Activated T-helper 1 cell treated with Interleukin-2 at 50 U/mL for 16 hours (primary cell): Measurements from ENCODE around the gene RPS3.

ENCODE experiments used
- DNase-seq: peaks from one replicate; pipeline ENCODE4 v3.0.0-alpha.2; 2020; ENCODE audit warnings: low read depth

The RPS3 gene

DNA sequence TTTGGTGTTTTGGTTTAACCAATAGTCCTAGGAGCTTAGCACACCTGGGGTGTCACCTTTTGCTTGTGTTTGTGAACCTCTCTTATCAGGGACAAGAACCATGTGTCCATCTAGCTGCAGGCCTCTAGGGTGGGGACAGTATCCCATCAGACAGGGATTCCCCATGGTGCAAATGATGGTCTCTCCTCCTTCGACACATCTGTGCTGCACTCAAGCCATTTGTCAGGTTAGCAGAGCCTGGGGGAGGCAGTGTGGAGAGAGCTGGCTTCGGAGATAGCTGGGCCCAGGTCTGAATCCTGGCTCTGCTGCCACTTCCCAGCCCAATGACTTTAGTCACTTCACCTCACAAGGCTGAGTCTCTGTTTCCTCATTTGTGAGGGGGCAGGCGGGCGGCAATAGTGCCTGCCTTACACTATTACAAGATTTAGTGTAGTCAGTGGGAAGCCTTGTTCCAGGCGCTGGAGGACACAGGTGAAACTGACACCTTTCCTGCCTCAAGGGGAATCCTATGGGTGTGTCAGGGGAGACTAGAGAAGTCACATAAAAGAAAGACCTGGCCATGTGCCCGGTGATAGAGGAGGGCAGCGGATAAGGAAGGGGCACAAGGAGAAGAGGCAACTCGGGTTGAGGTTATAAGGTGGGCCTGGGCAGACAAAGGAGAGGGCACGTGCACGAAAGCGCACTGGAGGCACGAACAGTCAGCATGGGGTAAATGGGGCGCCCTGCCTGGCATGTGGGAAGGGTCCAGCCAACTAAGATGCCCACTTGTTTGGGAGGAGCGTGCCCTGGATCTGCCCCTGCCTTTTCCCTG lies 21.1 kb downstream of the RPS3 start:
- no peak for DNase-seq

DNA sequence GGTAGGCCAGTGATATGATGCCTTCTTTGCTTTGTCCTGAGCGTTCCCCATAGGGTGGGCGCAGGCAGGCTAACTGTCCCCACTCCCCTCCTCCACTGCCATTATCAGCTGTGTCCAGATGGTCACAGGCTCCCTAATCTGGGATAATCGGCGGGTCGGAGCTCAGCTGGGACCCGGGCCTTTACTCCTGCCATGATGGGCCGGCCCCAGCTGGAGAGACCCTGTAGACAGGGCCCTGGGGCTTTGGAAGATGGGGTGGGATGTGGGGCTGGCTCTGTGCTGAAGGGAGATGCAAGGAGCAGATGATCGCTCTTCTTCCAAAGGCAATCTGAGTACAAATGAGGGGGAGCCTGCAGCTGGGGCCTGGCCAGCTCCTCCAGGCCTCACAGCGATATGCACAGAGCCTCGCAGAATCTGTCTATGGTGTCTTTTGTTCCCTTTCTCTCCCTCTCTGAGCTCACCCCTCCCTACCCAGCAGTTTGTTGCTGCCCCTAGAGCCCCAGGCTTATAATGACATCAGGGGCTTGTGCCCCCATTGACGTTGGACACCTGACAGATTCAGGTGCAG lies 21.8 kb downstream of the RPS3 start:
- DNase-seq: no peak

DNA sequence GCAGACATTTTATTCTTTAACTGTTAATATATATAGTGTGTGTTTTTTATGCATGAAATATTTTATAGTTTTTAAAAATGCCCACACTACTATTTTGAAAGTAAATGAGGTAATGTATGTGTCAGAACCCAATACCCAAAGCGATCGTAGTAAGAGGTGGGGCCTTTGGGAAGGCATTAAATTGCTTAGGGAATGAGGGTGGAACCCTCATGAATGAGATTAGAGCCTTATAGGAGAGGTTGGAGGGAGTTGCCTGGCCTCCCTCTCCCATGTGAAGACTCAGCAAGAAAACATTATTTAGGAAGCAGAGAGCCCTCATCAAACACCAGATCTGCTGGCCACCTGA lies 22.6 kb downstream of the RPS3 start:
- DNase-seq: no peak

DNA sequence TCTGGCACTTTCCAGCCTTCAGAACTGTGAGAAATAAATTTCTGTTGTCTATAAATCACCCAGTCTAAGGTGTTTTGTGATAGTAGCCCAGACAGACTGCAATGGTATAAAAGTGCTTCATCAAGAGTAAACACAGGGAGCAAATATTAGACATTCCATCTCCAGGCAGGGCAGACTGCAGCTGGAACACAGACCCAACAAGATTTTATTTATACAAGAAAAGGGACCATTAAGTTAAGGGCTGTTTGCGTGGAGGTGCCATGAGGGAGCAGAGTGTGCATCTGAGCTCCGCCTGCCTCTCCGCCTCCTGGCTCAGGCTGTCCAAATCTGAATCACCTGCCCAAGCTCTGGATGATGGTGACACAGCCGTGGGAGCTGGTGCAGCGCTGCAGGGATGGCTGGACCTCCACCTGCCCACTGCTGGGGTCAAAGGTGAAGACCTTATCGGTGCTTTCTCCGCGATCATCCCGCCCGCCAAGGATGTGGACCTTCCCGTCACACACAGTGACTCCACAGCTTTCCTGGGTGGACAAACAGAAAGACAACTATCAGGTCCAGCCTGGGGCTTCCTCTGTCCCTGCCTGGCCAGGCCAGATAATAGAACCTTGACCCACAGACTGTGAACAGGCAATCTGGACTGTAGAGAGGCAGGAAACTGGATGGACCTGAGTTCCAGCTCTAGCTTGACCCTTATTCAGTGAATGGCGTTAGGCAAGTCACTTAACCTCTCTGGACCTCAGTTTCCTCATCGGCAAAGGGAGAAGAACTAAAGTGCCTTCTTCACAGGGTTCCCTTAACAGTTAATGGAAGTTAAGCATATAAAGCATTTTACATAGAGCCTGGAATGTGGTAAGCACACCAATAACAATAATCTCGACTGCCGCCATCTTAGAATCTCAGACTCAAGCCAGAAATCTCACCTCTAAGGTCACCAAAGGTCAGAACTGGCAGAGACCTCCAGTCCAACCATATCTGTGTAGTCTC lies 23.2 kb downstream of the RPS3 start:
- DNase-seq: no peak

DNA sequence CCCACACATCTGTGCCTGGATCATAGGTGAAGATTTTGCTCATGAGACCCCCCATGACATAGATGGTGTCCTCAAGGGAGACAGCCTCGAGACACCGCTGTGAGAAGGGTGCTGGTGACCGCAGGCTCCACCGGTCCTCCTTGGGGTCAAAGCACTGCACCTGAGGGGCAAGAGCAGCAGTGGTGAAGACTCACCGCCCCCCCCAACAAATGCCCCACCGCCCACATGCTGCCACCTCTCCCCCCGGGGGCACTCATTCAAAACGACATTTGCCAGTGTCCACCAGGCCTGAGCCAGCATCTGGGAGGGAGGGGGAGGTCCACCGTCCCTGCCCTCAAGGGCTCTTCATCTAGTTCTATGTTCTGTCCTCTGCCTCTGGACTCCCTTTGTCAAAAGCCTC lies 24.4 kb downstream of the RPS3 start:
- DNase-seq: no peak

DNA sequence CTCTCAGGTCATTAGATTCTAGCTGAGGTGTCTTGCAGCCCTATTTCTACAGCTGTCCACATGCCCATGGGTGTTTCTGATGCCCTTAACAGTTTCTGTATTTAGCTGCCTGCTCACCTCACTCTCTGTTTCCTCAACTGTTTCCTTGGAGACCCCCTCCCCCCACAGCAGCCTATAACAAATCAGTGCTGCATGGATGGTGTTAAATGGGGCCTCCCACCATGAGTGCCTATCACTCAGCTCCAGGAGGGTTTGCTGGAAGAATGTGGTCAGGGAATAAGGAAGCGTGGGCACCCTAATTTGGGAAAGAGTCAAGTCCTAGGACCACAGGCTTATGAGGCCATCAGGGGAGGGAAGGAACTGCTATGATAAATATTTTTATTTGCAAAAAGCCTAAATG lies 25.1 kb downstream of the RPS3 start:
- no peak for DNase-seq

DNA sequence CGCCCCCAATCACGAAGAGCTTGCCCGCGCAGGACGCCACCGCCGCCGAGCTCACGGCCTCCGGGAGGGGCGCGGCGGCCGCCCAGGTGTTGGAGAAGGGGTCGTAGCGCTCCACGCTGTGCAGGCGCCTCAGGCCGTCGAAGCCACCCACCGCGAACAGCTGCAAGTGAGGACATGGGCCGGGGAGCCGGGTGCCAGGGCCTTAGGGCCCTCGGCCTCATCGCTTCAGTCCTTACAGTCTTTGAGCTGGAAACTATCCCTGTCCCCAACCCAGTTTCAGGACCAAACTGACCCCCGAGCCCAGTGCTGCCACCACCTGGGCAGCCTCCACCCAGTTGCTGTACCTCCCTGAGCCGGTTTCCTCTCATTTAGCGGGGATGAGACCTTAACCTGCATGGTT lies 26.1 kb downstream of the RPS3 start:
- DNase-seq: no peak

DNA sequence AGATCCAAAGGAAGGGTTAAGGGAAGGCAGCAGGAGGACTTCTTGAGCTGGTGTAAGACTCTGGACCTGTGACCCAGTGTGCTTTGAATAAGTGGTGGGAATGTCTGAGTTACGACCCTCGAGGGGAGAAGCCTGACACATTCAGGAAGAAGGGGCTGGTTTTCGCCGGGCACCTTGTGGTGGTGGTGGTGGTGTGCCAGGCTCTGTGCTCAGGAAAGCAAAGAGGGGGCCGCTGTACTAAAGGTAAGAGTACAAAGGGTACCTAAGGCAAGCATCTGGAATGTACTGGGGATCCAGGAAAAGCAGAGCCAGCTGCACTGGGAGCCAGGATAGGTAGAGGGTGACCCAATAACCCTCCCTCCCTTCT lies 27.4 kb downstream of the RPS3 start:
- no peak for DNase-seq

DNA sequence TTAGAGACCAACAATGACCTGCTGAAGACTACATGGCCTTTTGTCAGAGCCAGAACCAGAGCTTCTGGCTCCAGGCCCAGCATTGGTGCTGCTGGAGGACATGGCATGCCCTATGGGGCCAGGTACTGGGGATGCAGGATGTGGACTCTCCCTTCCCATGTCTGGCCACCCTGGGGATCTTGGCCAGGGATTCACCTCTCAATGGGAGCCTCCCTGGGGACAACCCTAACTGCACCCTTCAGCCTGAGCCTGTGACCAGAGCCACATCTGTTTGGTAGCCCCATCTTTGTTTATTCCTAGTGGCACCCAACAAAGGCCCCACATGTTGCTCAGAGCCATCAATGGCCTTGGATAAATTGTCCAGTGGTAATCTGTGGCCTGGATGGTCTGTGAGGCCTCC lies 27.9 kb downstream of the RPS3 start:
- DNase-seq: no peak

DNA sequence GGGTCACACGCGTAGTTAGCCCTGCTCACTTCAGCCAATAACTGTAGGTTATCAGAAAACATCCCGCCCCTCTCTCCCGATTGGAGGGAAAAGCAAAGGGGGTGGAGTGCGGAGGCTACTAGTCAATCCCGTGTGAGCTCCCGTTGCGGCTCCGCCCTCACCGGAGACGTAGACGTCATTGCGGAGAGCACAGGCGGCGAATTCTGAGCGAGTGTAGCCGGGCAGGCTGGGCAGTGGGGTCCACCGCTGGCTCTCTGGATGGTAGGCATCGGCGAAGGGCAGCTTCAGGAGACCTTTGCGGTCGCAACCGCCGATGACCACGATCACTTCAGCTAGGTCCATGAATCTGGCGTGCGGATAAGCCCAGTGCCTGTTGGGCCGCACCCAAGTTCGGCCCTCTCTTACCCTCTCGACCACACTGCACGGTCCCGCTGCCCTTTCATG lies 29.0 kb downstream of the RPS3 start:
- peak; percentile 22 for DNase-seq

DNA sequence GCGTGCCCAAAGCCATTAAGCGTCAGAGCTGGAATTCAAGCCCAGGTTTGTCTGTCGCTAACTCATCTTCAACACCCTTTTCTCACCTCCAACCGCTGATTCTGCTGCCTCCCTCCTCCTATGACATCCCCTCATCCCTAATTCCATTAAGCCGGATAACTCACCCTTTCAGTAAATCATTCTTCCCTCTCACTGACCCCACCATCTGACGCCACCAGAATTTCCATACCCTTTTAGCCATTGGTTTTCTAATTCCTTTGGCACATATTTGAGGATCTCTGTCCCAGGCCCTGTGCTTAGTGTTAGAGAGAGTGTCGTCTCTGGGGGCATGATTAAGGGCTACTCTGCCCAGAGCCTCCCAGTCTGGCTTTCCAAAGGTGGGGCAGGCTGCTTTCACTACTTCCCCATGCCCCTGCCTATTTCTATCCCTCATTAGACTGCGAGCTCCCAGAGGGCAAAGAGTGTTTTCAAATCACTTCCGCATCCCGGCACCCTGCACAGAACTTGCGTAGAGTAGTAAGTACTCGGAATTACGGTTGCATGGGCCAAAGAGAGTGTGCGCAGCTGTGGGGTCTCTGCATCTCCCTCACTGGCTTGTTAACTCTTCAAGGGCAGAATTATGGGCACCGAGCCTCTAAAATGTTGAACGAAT lies 29.8 kb downstream of the RPS3 start:
- no peak for DNase-seq

DNA sequence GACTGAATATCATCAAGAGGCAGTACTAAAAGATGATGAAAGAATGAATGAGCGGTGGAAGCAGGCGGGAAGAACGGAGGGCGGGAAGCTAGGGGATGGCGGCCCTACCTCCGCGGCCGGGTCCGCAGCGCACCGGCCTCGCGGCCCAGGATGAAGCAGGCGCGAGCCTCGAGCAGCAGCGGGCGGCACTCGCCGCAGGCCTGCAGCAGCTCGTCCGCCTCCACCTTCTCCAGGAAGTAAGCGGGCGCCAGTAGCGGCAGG lies 30.3 kb downstream of the RPS3 start:
- no peak for DNase-seq

DNA sequence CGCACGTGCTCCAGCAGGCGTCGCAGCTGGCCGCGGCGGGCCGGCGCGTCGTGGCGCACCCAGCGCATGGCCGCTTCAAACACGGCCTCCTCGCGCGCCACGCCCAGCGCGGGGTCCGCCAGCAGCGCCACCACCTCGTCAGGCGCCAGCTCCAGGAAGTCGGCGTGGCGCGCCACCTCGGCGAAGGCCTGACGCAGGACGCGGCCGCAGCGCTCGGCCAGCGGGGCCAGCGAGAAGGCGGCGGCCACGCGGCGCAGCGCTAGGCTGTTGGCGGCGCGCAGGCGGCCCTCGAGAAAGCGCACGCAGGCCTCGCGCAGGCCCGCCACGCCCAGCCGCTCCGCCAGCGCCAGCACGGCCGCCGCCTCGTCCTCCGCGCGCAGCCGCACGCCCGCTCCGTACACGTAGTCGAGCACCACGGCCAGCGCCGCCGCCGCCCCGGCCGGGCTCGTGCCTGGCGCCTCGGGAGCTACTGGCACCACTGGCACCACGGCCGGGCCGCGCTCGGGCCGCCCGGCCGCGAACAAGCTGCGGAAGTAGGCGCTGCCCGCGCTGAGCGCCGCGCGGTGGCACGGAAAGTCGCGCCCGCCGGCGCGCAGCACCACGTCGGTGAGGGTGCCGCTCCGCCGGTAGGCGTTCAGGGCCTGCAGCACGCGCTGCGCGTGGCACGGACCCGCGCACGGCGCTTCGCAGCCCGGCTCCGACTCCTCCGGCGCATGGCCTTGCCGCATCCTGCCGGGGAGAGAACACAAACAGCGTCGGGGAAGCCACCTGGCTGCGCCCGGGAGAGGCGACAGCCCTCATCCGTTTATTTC lies 30.8 kb downstream of the RPS3 start:
- peak; percentile 40 for DNase-seq

DNA sequence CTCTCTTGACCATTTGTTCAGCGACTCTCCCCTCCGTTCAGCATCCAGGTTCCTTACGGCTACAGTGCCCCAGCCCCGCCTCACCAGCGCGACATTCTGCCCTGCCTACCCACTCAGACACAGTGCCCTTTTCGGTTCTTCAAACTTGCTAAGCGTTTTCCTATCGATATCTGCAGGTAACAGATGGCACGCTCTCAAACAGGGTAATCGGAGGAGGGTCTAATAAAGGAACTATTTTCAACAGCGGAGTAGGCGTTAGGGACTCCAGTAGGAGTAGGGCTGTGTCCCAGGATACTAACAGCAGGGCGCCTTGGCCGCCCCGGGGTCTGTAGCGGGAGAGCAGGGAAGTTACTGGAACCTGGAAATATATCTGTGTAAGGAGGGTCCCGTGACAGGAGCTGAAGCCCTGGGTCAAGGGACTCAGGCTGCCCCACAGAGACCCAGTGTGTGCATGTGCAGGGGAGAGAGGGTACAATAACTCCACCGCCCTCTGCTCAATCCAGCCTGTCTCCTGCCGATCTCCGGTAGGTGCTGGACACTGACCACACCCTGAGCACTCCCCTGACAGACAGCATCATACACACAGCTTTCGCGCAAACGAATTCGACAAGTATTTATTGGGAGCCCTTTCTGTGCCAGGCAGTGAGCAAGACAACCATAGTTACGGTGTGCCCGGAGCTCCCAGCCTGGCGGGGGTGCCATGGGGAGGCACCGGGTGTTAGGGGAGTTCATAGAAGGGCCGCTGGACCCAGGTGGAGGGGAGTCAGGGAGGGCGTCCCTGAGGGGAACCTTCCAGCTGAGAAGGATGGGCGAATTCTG lies 31.6 kb downstream of the RPS3 start:
- DNase-seq: no peak

DNA sequence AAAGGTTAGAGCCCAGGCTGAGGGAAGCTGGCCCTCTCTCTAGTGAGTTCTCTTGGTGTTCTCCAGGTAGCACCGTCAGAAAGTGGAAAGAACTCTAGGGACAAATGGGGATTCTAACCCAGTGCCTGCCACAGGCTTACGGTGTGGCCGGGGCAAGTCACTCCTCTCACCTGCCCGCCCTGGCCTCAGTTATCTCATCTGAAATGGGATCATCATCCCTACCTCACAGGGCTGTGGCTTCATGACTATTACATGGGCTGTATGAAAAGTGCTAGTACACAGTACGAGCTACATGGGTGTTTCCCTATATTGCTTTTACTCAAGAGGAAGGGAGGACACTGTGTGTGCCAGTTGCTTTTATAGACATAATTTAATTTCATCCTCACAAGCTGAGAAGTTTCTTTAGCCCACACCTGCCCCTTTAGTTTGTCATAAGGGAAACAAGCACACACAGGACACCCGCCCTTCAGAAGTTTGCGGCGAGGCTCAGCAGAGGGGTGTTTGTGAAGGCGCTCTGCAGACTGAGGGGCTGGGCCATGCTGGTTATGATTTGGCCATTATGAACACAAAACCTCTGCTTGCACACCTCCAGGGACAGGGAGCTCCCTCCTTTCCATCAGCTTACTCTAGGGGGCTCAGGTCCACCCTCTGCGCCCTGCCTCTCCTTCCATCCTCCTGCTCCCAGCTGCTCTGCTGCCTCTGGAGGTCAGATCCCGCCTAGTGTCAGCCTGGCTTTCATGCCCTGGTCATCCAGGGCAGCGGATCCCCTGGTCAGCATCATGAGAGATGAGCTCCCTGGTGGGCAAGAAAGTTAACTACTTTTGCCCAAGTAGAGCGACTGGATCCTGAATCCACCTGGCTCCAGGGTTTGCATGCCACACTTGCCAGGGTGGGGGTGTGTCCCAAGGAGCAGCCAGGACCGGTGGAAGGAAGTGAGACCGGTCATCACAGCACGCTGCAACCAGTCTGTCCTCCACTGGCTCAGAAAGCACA lies 32.5 kb downstream of the RPS3 start:
- no peak for DNase-seq

DNA sequence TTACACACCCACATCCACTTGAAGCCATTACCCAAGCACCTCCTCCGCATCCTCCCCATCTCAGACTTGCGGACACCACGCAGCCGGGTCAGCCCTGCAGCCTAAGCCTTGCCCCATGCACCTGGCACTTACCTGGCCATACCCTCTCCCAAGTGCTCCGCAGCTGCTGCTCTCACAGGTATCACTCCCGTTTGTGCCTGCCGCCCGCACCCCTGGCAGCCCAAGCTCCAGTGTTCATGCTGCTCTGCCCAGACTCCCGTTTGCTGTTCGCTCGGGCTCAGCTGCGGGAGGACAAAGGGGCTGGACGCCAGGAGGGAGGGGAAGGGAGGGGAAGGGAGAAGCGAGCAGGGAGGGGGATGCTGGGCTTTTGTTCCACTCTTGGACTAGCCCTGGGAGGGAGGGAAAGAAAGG lies 33.6 kb downstream of the RPS3 start, which contains the start of gene KLHL35:
TSS of gene KLHL35 (minus strand) at position 293 of the 411 bp plus-strand sequence. CDS start 2,574 bp downstream, outside the sequence.
- no peak for DNase-seq

DNA sequence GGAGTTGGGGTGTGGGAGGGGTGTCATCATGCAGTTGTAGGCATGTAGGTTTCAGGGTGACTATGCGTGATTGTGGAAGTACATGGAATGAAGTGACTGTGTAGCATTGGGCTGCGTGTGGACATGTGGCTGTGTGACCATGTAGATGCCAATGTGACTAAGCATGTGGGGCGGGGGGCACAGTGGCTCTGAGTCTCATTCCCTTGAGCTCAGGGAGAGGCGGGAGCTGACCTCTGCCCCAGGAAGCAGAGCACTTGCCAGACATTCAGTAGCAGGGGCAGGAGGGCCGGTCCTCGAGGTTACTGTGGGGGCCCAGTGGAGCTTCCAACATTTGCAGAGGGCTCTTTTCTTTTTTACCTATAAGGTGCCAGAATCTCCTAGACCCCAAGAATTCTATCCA lies 34.1 kb downstream of the RPS3 start:
- DNase-seq: no peak

DNA sequence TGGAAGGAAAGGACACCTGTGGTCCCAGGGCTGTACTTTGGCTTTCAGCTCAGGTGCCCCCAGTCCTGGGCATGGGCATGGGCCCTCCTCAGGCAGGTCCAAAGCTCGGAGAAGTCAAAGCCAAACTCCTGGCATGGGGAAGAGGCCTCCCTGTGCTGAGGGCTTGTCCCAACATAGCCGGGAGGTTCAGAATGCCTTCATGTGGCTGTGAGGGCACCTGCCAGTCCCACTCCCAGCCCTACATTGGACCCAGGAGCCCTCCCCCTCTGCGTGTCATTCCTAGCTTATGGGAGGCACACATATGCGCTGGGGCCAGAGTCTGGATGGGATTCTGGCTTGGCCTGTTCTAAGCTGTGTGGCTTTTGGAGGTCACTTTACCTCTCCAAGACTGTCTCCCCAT lies 34.7 kb downstream of the RPS3 start:
- no peak for DNase-seq

DNA sequence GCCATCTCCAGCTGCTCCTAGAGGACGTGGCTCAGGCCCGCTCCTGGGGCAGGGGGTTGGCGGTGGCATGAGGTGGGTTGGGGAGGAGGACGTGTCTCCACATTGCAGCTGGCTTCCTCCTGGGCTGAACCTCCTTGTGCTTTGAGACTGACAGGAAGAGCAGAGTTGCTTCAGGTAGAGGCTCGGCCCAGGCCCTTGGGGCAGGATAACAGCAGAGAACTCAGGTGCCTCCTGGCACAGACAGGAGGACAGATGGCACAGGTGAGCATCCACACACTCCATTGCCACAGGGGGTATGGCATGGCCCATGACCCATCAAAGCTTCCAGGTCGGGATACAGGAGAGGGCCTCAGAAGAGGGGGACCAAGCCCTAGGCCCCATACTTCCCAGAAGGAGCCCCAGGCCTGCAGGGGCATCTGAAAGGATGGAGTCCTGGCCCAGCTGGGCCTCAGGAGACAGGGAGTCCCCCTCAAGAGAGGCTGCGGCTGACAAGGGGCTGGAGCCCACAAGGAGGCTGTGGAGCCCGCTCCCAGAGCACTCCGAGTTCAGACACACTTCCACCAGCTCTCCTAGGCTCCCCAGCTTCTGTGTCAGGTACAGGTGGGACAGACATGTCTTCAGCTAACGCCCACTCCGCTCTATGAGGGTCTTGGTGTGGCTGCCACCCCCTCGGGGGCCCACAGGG lies 35.7 kb downstream of the RPS3 start:
- DNase-seq: no peak
